Natural killer cell (primary cell): ENCODE data around the gene SLC2A11. TPM values are rescaled to one million over a fixed set of nuclear protein-coding genes. Genes with fewer than 3 reads are reported as not detected.

Experiments used
- ATAC-seq, 3 donors: fragments of 150-1000 bp in 2 of 3; fragments of 200-7000 bp in 1 of 3; cut with Tn5 transposase; 1 replicate in 1 of 3; 2 replicates in 2 of 3; pipeline ENCODE4 v1.10.0; 2021; ENCODE audit warnings: mild to moderate bottlenecking in 2 of 3, moderate library complexity in 2 of 3
- DNase-seq, 2 donors: peaks; one replicate each; pipeline versions ENCODE4 v3.0.0 to v3.0.0-alpha.2; 2013 to 2021; ENCODE audit warnings: mixed read lengths in 1 of 2
- H3K27ac ChIP-seq: one replicate; pipeline ENCODE4 v1.5.1; 2013; ENCODE audit warnings: mild to moderate bottlenecking, low read length
- H3K27me3 ChIP-seq: one replicate; pipeline ENCODE4 v1.6.1; 2013; ENCODE audit warnings: low read length; ENCODE audit not compliant: control insufficient read depth, insufficient read depth
- H3K36me3 ChIP-seq: one replicate; pipeline ENCODE4 v1.6.1; 2013; ENCODE audit warnings: low read length; ENCODE audit not compliant: control insufficient read depth, insufficient read depth
- H3K4me1 ChIP-seq: one replicate; pipeline ENCODE4 v1.6.1; 2013; ENCODE audit warnings: low read length; ENCODE audit not compliant: control insufficient read depth, insufficient read depth
- H3K4me3 ChIP-seq: one replicate; pipeline ENCODE4 v1.5.1; 2013; ENCODE audit warnings: low read length
- H3K9me3 ChIP-seq: one replicate; pipeline ENCODE4 v1.6.1; 2013; ENCODE audit warnings: low read length; ENCODE audit not compliant: control insufficient read depth, insufficient read depth
- H3K27ac Mint-ChIP-seq, 2 donors: one replicate each; pipeline ENCODE4 v1.8.0; 2022; ENCODE audit warnings: mild to moderate bottlenecking in 2 of 2, mixed read lengths in 2 of 2, moderate library complexity in 1 of 2
- H3K27me3 Mint-ChIP-seq, 2 donors: one replicate each; pipeline ENCODE4 v1.8.0; 2022; ENCODE audit warnings: low read depth in 2 of 2, mixed read lengths in 2 of 2
- H3K36me3 Mint-ChIP-seq: one replicate; pipeline ENCODE4 v1.8.0; 2022; ENCODE audit warnings: mixed read lengths
- H3K4me1 Mint-ChIP-seq, 2 donors: one replicate each; pipeline ENCODE4 v1.8.0; 2022; ENCODE audit warnings: mixed read lengths in 2 of 2
- H3K4me3 Mint-ChIP-seq: one replicate; pipeline ENCODE4 v1.8.0; 2022; ENCODE audit warnings: mild to moderate bottlenecking, moderate library complexity, mixed read lengths
- H3K9me3 Mint-ChIP-seq, 2 donors: one replicate each; pipeline ENCODE4 v1.8.0; 2022; ENCODE audit warnings: mixed read lengths in 2 of 2
- WGBS: methylation state at CpG from one replicate; pipeline ENCODE4 v1.1.7; 2013; ENCODE audit warnings: missing lambda C conversion rate; ENCODE audit not compliant: insufficient coverage; 5-methylcytosine and 5-hydroxymethylcytosine counted together
- intact Hi-C: fragments of 100-400 bp; cut with micrococcal nuclease; formaldehyde crosslinking; loops from one replicate; pipeline ENCODE4 v1.14.2; 2022
- total RNA-seq, 4 donors: library from RNA; stranded (reverse); fragments of 120-200 nt in 1 of 4; gene quantifications; one replicate each; pipeline versions ENCODE4 v1.2.3 to v1.2.4, GENCODE V29; 2013 to 2022
- TF ChIP-seq, protein P1 (sequence below): fragments of 200-600 bp; IDR thresholded peaks from one replicate; pipeline ENCODE4 v1.8.0; 2022; ENCODE audit warnings: antibody characterized with exemption

Gene SLC2A11
- total RNA-seq, 3 donors from 2014 or later (not counting 1 experiment from before 2014, with no cell fraction given): 9.2 to 14.1 (median 11.8) TPM

DNA sequence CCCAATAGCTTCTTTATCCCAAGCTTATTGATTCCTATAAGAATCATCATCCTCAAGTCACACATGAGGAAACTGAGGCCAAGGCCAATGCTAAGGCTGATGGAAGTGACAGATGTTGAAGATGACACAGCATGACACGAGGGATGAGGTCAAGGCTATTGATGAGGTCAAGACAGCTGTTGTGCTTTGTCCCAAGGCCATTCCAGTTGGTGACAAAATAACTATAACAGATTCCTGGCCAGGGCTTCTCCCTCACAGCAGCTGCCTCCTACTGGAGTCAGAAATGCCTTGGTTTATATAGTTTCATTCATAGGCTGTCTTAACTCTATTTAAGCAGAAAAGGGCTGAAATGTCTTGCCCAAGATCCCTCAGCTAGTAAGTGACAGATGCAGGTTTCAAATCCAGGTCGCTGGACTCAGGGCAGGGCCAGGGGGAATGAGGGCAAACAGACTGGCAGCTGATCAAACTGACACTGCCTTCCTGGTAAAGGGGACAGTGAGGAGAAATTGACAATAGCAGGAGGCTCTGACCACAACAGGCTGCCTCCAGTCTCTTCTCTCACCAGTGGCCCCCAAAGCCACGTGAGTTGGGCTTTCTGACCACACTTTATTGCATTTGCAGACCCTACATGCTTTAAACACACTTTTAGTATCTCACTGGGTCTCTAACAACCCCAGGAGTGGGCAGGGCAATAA, 53.0 kb downstream of the SLC2A11 start:
- H3K36me3 ChIP-seq: no peaks in the 10 kb centered on the region
- H3K9me3 ChIP-seq: no peaks in the 10 kb centered on the region
- no peak overlapping the region for H3K4me3 Mint-ChIP-seq
- H3K27me3 ChIP-seq: no peaks in the 10 kb centered on the region
- TF ChIP-seq, protein P1, sequence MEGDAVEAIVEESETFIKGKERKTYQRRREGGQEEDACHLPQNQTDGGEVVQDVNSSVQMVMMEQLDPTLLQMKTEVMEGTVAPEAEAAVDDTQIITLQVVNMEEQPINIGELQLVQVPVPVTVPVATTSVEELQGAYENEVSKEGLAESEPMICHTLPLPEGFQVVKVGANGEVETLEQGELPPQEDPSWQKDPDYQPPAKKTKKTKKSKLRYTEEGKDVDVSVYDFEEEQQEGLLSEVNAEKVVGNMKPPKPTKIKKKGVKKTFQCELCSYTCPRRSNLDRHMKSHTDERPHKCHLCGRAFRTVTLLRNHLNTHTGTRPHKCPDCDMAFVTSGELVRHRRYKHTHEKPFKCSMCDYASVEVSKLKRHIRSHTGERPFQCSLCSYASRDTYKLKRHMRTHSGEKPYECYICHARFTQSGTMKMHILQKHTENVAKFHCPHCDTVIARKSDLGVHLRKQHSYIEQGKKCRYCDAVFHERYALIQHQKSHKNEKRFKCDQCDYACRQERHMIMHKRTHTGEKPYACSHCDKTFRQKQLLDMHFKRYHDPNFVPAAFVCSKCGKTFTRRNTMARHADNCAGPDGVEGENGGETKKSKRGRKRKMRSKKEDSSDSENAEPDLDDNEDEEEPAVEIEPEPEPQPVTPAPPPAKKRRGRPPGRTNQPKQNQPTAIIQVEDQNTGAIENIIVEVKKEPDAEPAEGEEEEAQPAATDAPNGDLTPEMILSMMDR: no peak
- ATAC-seq (no peak), DNase-seq (no peak)
- H3K9me3 Mint-ChIP-seq: no peaks in the 10 kb centered on the region
- H3K4me3 ChIP-seq: no peak overlapping the region
- no peaks in the 10 kb centered on the region for H3K36me3 Mint-ChIP-seq
- H3K27me3 Mint-ChIP-seq: no peaks in the 10 kb centered on the region
- intact Hi-C loops: no loop called here
- no peak overlapping the region for H3K27ac ChIP-seq
- H3K4me1 ChIP-seq: peaks cover 7% of the 10 kb centered on the region
- H3K27ac Mint-ChIP-seq: no peak overlapping the region
- peaks cover 8 to 22% of the 10 kb centered on the region in 2 donors for H3K4me1 Mint-ChIP-seq
- WGBS: 73% methylated on average over 3 of the region's 3 CpGs

DNA sequence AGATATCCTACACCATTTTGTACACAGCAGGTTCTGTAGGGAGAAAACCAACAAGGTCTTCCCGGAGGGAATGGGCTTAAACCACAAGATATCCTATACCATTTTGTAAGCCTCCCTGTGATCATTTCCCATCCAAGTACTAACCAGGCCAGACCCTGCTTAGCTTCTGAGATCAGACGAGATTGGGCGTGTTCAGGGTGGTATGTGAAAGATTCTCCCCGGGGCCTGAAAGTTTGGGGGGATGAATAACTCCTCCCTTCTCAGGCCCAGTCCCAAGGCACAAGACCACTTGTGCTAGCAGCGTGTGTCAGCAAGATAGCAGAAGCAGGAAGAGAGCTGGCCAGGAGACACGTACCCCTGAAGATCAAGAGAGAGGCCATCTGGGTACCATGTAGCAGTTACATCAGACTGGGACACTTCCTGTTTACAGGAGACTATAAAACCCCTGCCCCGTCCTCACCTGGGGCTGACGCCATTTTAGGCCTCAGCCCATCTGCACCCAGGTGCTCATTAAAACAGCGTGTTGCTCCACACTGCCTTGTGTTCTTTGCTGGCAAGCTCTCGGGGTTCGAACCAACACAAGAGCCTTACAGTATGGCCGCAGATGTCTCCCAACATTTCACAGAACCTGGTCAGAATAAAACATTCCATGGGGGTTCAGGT, 53.8 kb downstream of the SLC2A11 start:
- peaks cover 8 to 22% of the 10 kb centered on the region in 2 donors for H3K4me1 Mint-ChIP-seq
- no peak for DNase-seq
- 92% methylated on average over 12 of the region's 12 CpGs for WGBS

DNA sequence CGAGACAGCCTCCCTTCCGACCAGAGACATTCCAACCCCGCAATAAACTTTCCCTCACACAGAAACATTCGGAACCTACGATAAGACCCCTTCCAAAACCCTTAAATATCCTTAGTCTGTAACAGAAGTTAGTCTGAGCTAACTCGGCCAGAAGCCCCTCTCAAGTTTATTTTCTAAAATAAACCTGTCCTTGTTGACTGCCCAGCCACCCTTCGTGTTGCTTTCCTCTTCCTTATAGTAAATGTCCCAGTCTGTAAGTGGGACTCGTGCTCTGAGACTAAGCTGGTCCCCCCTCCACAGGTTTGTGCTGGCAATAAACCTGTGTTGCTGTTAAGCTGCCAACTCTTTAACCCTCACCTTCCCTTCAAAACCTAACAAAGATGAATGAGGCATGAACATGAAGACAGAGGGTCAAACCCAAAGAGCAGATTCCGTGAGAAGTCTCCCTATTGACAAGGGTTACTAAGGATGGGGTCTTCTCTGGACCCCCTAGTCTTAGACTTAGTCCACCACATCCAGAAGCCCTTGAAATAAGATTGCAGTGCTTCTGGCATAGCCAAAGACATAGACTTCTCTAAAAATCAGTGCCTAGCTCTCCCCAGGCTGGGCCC, 54.7 kb downstream of the SLC2A11 start:
- H3K9me3 ChIP-seq: no peaks in the 10 kb centered on the region
- no peaks in the 10 kb centered on the region for H3K36me3 ChIP-seq
- ATAC-seq: no peak
- Mint-ChIP-seq H3K27ac (peak overlapping the region in 1 of 2 donors; percentile 98), H3K4me3 (no peak overlapping the region), H3K27me3 (no peaks in the 10 kb centered on the region), H3K9me3 (no peaks in the 10 kb centered on the region), H3K36me3 (no peaks in the 10 kb centered on the region), H3K4me1 (peaks cover 8 to 22% of the 10 kb centered on the region in 2 donors)
- peaks cover 7% of the 10 kb centered on the region for H3K4me1 ChIP-seq
- DNase-seq: no peak
- no peak overlapping the region for H3K27ac ChIP-seq
- WGBS: 97% methylated on average over 9 of the region's 9 CpGs
- no peaks in the 10 kb centered on the region for H3K27me3 ChIP-seq
- TF ChIP-seq, protein P1: no peak
- no peak overlapping the region for H3K4me3 ChIP-seq
- intact Hi-C loops: no loop called here

More for the DNA sequence above, 53.8 kb downstream of the SLC2A11 start:
- H3K4me3 ChIP-seq: no peak overlapping the region
- TF ChIP-seq, protein P1: no peak
- intact Hi-C loops: no loop called here
- H3K4me1 ChIP-seq: peaks cover 7% of the 10 kb centered on the region
- Mint-ChIP-seq H3K27me3 (no peaks in the 10 kb centered on the region), H3K36me3 (no peaks in the 10 kb centered on the region), H3K9me3 (no peaks in the 10 kb centered on the region), H3K27ac (peak overlapping the region in 1 of 2 donors; percentile 98), H3K4me3 (no peak overlapping the region)
- ATAC-seq: no peak
- H3K27me3 ChIP-seq: no peaks in the 10 kb centered on the region
- no peaks in the 10 kb centered on the region for H3K36me3 ChIP-seq
- H3K9me3 ChIP-seq: no peaks in the 10 kb centered on the region
- no peak overlapping the region for H3K27ac ChIP-seq
